Measurements from ENCODE around the gene SAMHD1. TPM values are rescaled to one million over a fixed set of nuclear protein-coding genes. Genes with fewer than 3 reads are reported as not detected.
"Not testable (repeated sequence)": the region's sequence is repeated elsewhere in the genome, so short reads cannot be mapped to it uniquely, and the experiment has no call there.

Gene SAMHD1
- total RNA-seq, 3 donors from 2014 or later (not counting 1 experiment from before 2014, with no cell fraction given), result 237 to 279 (median 270) TPM

DNA sequence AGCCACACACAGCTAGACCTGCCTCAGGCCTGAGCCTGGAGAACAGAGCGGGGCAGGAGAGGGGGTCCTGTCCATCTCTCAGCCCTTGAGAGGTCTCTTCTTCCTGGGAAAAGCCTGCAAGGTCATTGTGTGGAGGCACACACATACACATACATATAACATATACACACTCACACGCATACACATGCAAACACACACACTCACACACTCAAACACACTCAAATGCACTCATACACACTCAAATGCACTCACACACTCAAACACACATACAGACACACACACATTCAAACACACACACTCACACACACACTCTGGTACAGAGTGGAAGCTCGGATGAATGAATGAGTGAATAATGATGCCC, 75.1 kb downstream of the SAMHD1 start:
- H3K27me3 ChIP-seq (ENCODE audit: control insufficient read depth, insufficient read depth, low read length), result no peaks in the 10 kb centered on the region
- H3K4me1 ChIP-seq (ENCODE audit: control insufficient read depth, insufficient read depth, low read length), result peaks cover 18% of the 10 kb centered on the region
- ATAC-seq (no peak), DNase-seq (no peak)
- Mint-ChIP-seq H3K4me1 (peaks cover 11 to 13% of the 10 kb centered on the region in 2 donors), H3K27me3 (ENCODE audit: low read depth in 2 of 2) (no peaks in the 10 kb centered on the region), H3K36me3 (no peaks in the 10 kb centered on the region), H3K9me3 (no peaks in the 10 kb centered on the region), H3K27ac (no peak overlapping the region), H3K4me3 (no peak overlapping the region)
- no peaks in the 10 kb centered on the region for H3K36me3 ChIP-seq (ENCODE audit: control insufficient read depth, insufficient read depth, low read length)
- TF ChIP-seq, protein P1, sequence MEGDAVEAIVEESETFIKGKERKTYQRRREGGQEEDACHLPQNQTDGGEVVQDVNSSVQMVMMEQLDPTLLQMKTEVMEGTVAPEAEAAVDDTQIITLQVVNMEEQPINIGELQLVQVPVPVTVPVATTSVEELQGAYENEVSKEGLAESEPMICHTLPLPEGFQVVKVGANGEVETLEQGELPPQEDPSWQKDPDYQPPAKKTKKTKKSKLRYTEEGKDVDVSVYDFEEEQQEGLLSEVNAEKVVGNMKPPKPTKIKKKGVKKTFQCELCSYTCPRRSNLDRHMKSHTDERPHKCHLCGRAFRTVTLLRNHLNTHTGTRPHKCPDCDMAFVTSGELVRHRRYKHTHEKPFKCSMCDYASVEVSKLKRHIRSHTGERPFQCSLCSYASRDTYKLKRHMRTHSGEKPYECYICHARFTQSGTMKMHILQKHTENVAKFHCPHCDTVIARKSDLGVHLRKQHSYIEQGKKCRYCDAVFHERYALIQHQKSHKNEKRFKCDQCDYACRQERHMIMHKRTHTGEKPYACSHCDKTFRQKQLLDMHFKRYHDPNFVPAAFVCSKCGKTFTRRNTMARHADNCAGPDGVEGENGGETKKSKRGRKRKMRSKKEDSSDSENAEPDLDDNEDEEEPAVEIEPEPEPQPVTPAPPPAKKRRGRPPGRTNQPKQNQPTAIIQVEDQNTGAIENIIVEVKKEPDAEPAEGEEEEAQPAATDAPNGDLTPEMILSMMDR (IDR thresholded peaks at IDR 0.05), result no peak
- no peak overlapping the region for H3K27ac ChIP-seq (ENCODE audit: low read length)
- H3K9me3 ChIP-seq (ENCODE audit: control insufficient read depth, insufficient read depth, low read length), result no peaks in the 10 kb centered on the region
- intact Hi-C loops (cut with micrococcal nuclease), result no loop called here
- no peak overlapping the region for H3K4me3 ChIP-seq (ENCODE audit: low read length)
- WGBS (ENCODE audit: insufficient coverage), result 98% methylated on average over 2 of the region's 3 CpGs

DNA sequence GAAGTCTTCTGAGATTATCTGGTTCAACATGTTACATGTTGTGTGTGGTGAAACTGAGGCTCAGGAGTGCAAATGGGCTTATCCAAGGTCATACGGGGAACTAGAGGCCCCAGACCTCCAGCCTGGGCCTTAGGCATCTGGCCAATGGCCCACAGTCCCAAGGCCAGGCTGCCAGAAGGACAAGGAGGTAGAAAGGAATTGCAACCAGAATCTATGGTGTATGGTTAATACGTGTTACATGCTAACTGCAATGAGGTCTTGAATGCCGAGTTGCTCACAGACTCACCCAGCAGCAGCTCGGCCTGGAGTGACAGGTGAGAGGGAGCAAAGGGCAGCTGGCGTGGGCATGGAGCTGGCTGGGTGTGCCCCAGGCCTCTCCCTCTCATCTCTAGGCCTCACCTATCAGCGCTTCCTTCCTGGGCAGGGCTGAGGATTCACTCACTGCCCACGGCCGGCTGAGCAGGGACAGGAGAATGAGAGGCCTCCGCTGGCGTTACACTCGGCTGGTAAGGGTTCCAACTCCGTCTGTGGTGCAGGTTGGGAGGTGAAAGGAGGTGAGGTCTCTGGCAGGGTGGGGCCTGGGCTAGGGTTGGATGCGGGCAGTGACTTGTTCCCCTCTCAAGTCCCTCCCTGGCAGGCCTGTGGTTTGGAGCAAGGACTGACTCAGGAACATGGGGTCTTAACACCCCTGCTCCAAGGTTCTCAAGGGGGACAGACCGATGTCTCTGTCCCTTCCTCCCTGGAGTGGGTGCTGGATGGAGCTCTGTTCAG, 75.6 kb downstream of the SAMHD1 start, which contains the start of gene TLDC2:
Gene TLDC2, plus strand, starts transcription at position 437 of the 771 bp plus-strand sequence. Its CDS starts 37 bp downstream, at position 474.
- Histone ChIP-seq H3K4me3 (ENCODE audit: low read length) (no peak within 1 kb of the TSS), H3K27me3 (ENCODE audit: control insufficient read depth, insufficient read depth, low read length) (no peaks in the 10 kb centered on the region), H3K9me3 (ENCODE audit: control insufficient read depth, insufficient read depth, low read length) (no peaks in the 10 kb centered on the region), H3K27ac (ENCODE audit: low read length) (no peak within 1 kb of the TSS), H3K4me1 (ENCODE audit: control insufficient read depth, insufficient read depth, low read length) (peaks cover 18% of the 10 kb centered on the region), H3K36me3 (ENCODE audit: control insufficient read depth, insufficient read depth, low read length) (no peaks in the 10 kb centered on the region)
- intact Hi-C loops (cut with micrococcal nuclease), result no loop called here
- peaks cover 11 to 13% of the 10 kb centered on the region in 2 donors for H3K4me1 Mint-ChIP-seq
- no peak for ATAC-seq
- H3K4me3 Mint-ChIP-seq, result no peak within 1 kb of the TSS
- H3K27me3 Mint-ChIP-seq (ENCODE audit: low read depth in 2 of 2), result no peaks in the 10 kb centered on the region
- no peaks in the 10 kb centered on the region for H3K9me3 Mint-ChIP-seq
- 70% methylated on average over 14 of the region's 14 CpGs for WGBS (ENCODE audit: insufficient coverage)
- no peaks in the 10 kb centered on the region for H3K36me3 Mint-ChIP-seq
- TF ChIP-seq, protein P1 (IDR thresholded peaks at IDR 0.05), result no peak
- H3K27ac Mint-ChIP-seq, result no peak within 1 kb of the TSS
- DNase-seq, result no peak

DNA sequence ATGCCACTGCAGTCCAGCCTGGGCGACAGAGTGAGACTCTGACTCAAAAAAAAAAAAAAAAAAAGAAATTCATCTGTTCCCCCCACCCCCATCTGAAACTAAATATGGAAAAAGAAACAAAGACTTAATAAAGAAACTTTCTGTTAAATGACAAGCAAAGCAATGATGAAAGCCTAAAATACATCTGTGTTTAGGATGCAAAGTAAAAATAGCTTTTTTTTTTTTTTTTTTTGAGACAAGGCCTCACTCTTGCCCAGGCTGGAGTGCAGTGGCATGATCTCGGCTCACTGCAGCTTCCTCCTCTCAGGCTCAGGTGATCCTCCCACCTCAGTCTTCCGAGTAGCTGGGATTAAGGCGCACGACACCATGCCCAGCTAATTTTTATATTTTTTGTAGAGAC, 76.4 kb downstream of the SAMHD1 start:
- intact Hi-C loops (cut with micrococcal nuclease); H3K27me3 Mint-ChIP-seq (ENCODE audit: low read depth in 2 of 2); H3K36me3 ChIP-seq (ENCODE audit: control insufficient read depth, insufficient read depth, low read length); H3K36me3 Mint-ChIP-seq; H3K27ac Mint-ChIP-seq; H3K27ac ChIP-seq (ENCODE audit: low read length); H3K4me3 Mint-ChIP-seq; H3K27me3 ChIP-seq (ENCODE audit: control insufficient read depth, insufficient read depth, low read length); ATAC-seq; H3K9me3 Mint-ChIP-seq; H3K4me3 ChIP-seq (ENCODE audit: low read length); DNase-seq; H3K9me3 ChIP-seq (ENCODE audit: control insufficient read depth, insufficient read depth, low read length): not testable (repeated sequence)
- peaks cover 11 to 13% of the 10 kb centered on the region in 2 donors for H3K4me1 Mint-ChIP-seq
- H3K4me1 ChIP-seq (ENCODE audit: control insufficient read depth, insufficient read depth, low read length), result peaks cover 18% of the 10 kb centered on the region
- WGBS (ENCODE audit: insufficient coverage), result 74% methylated on average over 4 of the region's 5 CpGs

DNA sequence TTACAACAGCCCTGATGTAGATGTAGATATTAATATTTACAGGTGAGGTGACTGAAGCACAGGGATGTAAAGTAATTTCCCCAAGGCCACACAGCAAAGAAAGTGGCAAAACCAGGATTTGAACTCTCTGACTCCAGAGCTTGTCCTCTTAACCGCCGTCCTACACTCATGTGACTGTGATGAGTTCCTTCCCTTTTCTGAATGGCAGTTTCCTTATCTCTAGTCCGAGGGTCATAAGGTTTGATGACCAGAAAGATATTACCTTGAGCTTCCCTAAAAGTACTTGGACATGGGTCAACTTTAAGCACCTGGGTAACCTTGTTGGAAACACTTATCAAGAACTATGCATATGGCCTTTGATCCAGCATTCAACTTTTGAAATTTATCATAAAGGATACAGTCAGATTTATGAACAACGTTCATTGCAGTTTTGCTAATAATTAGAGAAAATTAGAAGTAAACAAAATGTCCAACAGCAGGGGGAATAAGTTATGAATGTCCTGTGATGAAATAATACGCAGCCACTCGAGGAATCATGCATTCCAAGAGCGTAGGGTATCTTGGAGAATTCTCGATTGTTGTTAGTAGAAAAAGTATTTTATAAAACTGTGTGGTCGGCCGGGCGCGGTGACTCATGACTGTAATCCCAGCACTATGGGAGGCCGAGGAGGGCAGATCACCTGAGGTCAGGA, 77.9 kb downstream of the SAMHD1 start:
- Mint-ChIP-seq H3K27ac (no peak overlapping the region), H3K27me3 (ENCODE audit: low read depth in 2 of 2) (no peaks in the 10 kb centered on the region), H3K4me1 (peaks cover 11 to 13% of the 10 kb centered on the region in 2 donors), H3K36me3 (no peaks in the 10 kb centered on the region), H3K4me3 (no peak overlapping the region), H3K9me3 (no peaks in the 10 kb centered on the region)
- Histone ChIP-seq H3K27ac (ENCODE audit: low read length) (no peak overlapping the region), H3K9me3 (ENCODE audit: control insufficient read depth, insufficient read depth, low read length) (no peaks in the 10 kb centered on the region), H3K4me1 (ENCODE audit: control insufficient read depth, insufficient read depth, low read length) (peaks cover 18% of the 10 kb centered on the region), H3K27me3 (ENCODE audit: control insufficient read depth, insufficient read depth, low read length) (no peaks in the 10 kb centered on the region), H3K36me3 (ENCODE audit: control insufficient read depth, insufficient read depth, low read length) (no peaks in the 10 kb centered on the region), H3K4me3 (ENCODE audit: low read length) (no peak overlapping the region)
- intact Hi-C loops (cut with micrococcal nuclease), result no loop called here
- ATAC-seq (peak in 1 of 3 donors; percentile 69), DNase-seq (no peak)
- TF ChIP-seq, protein P1 (IDR thresholded peaks at IDR 0.05), result no peak
- WGBS (ENCODE audit: insufficient coverage), result 89% methylated on average over 13 of the region's 13 CpGs

All from natural killer cell (primary cell).